NCI-H526 (cell line): ENCODE measurements around the gene NLRC5.
"Not testable (repeated sequence)": the region's sequence is repeated elsewhere in the genome, so short reads cannot be mapped to it uniquely, and the experiment has no call there.

ENCODE experiments used
- DNase-seq, 2 experiments: peaks; one replicate each; lab custom pipeline; 2025; lab: John Stamatoyannopoulos, UW

NLRC5 gene

GRCh38 chr16:57099965-57100364 is 110.6 kb downstream of the NLRC5 start:
- DNase-seq = not testable (repeated sequence)

GRCh38 chr16:57100445-57100844 is 111.1 kb downstream of the NLRC5 start:
- DNase-seq = no peak

DNA sequence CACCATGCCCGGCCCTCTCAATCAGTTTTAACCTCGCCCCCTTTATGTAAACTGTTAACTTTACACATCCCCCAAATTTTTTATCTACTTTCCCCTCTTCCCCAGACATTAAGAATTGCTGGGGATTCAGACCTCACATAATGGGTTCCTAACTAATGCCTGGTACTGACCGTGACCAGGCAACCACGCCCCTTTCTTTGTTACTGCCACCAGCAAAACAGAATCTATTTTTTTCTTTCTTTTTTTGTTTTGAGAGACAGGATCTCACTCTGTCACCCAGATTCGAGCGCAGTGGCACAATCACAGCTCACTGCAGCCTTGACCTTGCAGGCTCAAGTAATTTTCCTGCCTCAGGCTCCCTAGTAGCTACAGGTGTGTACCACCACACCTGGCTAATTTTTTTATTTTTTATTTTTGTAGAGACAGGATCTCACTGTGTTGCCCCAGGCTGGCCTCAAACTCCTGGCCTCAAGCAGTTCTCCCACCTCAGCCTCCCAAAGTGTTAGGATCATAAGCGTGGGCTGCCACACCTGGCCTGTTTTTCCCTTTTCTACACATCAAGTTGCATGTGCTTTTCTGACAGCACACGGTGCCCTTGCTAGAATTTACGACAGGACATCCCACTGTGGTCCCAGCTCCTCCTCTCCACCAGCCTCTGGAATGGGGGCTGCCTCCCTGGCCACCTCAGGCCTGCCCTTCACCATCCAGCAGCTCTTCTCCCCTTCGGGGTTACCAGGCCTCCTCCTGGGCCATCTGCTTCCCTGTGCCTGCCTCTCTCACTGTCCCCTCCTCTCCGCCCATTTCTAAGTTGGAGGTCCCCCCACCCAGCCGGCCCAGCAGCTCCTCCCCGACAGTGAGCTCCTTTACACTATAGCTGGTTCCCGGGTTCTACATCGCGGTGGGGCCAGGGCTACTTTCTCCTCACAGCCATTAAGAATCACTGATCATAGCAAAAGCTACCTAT is 113.8 kb downstream of the NLRC5 start:
- DNase-seq = no peak

DNA sequence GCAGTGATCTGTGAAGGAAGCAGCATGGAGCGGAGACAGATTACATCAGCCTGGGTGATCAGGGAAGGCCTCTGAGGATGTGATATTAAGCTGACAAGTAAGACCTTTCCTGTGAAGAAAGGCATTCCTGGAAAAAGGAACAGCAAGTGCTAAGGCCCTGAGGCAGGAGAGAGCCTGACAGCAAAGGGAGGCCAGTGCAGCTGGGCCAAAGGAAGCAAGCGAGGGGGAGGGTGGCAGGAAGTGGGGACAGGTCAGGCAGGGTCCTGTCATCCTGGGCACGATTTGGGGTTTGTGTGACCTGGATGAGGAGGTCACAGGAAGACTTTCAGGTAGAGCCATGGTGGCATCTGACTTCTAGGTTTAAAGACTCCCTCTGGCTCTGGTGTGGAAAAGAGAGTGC is 115.3 kb downstream of the NLRC5 start:
- DNase-seq = no peak

- no peak for DNase-seq
These were observed 115.8 kb downstream of the NLRC5 start for GRCh38 chr16:57105184-57105583.

DNA sequence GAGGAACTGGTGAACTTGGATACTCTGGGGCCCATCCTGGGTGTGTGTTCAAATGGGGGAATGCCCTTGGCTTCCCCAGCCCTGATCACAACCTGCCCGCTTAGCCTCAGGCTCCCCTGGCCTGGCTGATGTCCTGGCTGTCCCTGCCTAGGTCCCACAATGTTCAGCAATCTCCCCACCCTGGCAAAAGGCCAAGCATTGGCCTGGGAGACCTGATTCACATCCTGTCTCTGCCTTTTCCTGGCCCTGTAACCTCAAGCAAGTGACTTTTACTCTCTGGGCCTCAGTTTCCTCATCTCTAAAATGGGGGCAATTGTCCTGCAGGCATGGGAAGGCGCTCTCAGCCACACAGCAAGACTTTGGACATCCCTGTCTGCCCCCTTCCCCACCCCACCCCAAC is 117.4 kb downstream of the NLRC5 start:
- DNase-seq = no peak

- no peak for DNase-seq
These were observed 118.1 kb downstream of the NLRC5 start for GRCh38 chr16:57107321-57107922.

GRCh38 chr16:57108432-57108831 is 119.1 kb downstream of the NLRC5 start:
- DNase-seq = no peak

- not testable (repeated sequence) for DNase-seq
These were observed 120.1 kb downstream of the NLRC5 start for GRCh38 chr16:57109259-57110105.

- DNase-seq = no peak
These were observed 121.6 kb downstream of the NLRC5 start for GRCh38 chr16:57110937-57111336.

DNA sequence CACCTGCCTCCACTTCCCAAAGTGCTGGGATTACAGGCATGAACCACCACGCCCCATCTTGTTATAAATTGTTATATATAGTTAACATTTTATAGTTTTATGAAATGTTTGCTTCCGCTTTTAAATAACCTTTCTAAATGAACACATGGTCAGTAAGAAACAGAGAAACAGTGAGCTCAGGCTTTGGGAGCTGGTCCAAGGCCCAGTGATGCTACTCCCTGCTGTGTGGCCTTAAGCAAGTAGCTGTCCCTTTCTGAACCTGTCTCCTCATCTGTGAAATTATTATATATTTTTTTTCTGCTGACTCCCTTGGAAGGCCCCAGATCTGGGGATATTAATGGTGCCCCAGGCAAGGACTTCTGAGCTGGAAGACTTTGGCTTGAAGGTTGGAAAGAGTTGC is 122.1 kb downstream of the NLRC5 start:
- no peak for DNase-seq

GRCh38 chr16:57112403-57113041 is 123.2 kb downstream of the NLRC5 start:
- DNase-seq = no peak

DNA sequence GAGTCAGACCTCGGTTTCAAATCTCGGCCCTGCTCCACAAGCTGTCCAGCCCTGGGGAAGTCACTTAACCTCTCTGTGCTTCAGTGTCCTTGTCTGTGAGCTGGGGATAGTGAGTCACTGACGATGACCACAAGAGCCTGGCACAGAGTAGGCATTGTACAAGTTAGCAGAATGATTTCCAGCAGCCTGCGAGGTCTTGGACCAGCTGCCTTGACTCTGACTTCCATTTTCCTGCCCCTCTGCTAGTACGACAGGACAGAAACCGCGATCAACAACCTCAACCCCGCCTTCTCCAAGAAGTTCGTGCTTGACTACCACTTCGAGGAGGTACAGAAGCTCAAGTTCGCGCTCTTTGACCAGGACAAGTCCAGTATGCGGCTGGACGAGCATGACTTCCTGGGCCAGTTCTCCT is 123.7 kb downstream of the NLRC5 start:
- no peak for DNase-seq

- DNase-seq = no peak
These were observed 124.3 kb downstream of the NLRC5 start for GRCh38 chr16:57113664-57114063.

DNA sequence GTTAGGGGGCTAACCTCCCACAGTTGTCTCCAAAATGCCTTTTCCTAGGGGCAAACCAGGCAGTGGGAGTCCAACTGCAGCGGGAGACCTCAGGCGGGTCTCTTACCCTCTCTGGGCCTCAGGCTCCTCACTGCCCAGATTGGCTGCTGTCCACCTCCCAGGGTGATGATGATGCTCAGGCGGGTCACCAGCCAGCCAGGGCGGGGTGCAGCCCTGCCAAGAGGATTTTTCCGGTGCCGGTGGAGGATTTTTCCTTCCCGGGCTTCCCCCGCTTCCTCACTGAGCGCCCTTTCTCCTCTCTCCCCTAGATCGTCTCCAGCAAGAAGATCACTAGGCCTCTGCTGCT is 125.8 kb downstream of the NLRC5 start:
- DNase-seq = no peak

- no peak for DNase-seq
These were observed 126.3 kb downstream of the NLRC5 start for GRCh38 chr16:57115514-57116182.

- no peak for DNase-seq
These were observed 129.2 kb downstream of the NLRC5 start for GRCh38 chr16:57118461-57119084.

DNA sequence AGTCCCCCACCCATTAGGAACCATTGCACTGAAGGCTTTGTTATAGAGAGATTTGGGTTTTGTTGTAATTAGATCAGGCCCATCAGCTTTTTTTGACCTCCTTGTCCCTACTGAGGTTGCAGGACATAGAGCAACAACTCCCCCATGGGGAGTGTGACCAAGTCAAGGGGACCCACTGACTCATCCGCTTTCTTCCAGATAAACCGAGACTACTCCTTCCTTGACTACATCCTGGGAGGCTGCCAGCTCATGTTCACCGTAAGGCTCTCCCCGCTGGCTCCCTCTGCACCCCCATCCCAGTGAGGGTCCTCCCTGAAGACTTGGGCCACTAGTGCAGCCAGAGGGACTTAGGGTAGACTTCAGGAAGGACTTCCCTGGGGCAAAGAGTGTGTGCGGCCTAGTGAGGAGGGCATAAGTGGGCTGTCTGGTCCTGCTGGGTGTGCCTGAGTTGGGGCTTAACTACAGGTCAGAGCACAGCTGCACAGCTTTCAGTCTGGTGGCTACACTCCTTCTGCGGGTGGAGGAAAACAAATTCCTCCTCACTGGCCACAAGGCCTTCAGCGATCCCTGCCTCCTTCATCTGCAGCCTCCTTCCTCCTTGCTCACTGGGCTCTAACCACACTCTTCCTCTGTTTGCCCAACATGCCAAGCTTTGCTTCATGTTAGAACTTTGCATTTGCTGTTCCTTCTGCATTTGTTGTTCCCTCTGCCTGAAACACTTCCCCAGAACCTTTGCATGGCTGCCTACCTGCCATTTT is 134.0 kb downstream of the NLRC5 start:
- DNase-seq = no peak

GRCh38 chr16:57123974-57124674 is 134.8 kb downstream of the NLRC5 start:
- no peak for DNase-seq

DNA sequence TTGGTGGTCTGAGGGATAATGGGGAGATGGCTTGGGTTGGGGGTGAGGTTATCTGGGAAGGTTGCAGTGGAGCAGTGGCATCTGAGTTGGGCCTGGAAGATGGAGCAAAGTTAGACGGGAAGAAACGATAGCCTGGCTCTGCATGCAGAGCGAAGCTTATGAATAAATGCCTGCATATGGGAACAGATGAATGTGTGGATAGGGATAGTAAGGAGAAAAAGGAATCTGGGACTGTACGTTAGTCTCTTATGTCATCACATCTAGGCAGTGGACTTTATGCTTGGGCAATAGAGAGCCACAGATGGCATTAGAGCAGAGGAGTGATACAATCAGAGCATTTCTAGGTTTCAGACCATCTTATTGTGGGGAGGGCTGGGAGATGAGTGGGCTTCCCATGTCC is 136.0 kb downstream of the NLRC5 start:
- no peak for DNase-seq
